Activated T-cell treated with anti-CD3 and anti-CD28 coated beads, Interleukin-2, amount 50 U/mL, for 4 hours (primary cell): Measurements from ENCODE around the gene SETD2. TPM values are rescaled to one million over a fixed set of nuclear protein-coding genes. Genes with fewer than 3 reads are reported as not detected.

Experiments used
- ATAC-seq, 2 donors: fragments of 200-7000 bp; cut with Tn5 transposase; one replicate each; pipeline ENCODE4 v1.10.0; 2021
- DNase-seq: peaks from one replicate; pipeline ENCODE4 v3.0.0-alpha.2; 2020
- H3K27me3 Mint-ChIP-seq: one replicate; pipeline ENCODE4 v1.8.0; 2021; ENCODE audit warnings: low read depth, mixed read lengths
- H3K36me3 Mint-ChIP-seq: one replicate; pipeline ENCODE4 v1.8.0; 2022; ENCODE audit warnings: mixed read lengths; ENCODE audit not compliant: insufficient read depth
- H3K4me1 Mint-ChIP-seq: one replicate; pipeline ENCODE4 v1.8.0; 2021; ENCODE audit warnings: low read depth, mixed read lengths
- H3K4me3 Mint-ChIP-seq: one replicate; pipeline ENCODE4 v1.8.0; 2021; ENCODE audit warnings: mild to moderate bottlenecking, moderate library complexity, mixed read lengths
- H3K9me3 Mint-ChIP-seq: one replicate; pipeline ENCODE4 v1.8.0; 2021; ENCODE audit warnings: mixed read lengths
- total RNA-seq, 3 donors: library from RNA; stranded (reverse); gene quantifications; one replicate each; pipeline ENCODE4 v1.2.1, GENCODE V29; 2021

The SETD2 gene
- total RNA-seq, 3 donors from 2014 or later = 28.6 to 31.9 (median 30.1) TPM

- no peaks in the 10 kb centered on the region for H3K9me3 Mint-ChIP-seq
- no peaks in the 10 kb centered on the region for H3K27me3 Mint-ChIP-seq
- ATAC-seq (no peak), DNase-seq (no peak)
- peaks cover 73% of the 10 kb centered on the region for H3K4me1 Mint-ChIP-seq
- peak overlapping the region; percentile 84 for H3K4me3 Mint-ChIP-seq
- H3K36me3 Mint-ChIP-seq = no peaks in the 10 kb centered on the region
These were observed 181.9 kb downstream of the SETD2 start for GRCh38 chr3:46981932-46982471.

GRCh38 chr3:46979958-46980497 lies 183.9 kb downstream of the SETD2 start:
- no peak for DNase-seq
- no peaks in the 10 kb centered on the region for H3K27me3 Mint-ChIP-seq
- H3K4me1 Mint-ChIP-seq = peaks cover 63% of the 10 kb centered on the region
- peak; percentile 11 to 14 for ATAC-seq
- peak overlapping the region; percentile 84 for H3K4me3 Mint-ChIP-seq
- peaks cover 3% of the 10 kb centered on the region for H3K36me3 Mint-ChIP-seq
- H3K9me3 Mint-ChIP-seq = no peaks in the 10 kb centered on the region

GRCh38 chr3:46978985-46979944 lies 184.6 kb downstream of the SETD2 start, which contains the start of gene NBEAL2:
Gene NBEAL2 (plus strand): TSS chr3:46979666. CDS start chr3:46979862, 196 bp downstream.
- H3K4me1 Mint-ChIP-seq = peaks cover 63% of the 10 kb centered on the region
- DNase-seq = peak; percentile 94
- no peaks in the 10 kb centered on the region for H3K9me3 Mint-ChIP-seq
- ATAC-seq = peak; percentile 85 to 86
- H3K27me3 Mint-ChIP-seq = no peaks in the 10 kb centered on the region
- peaks cover 10% of the 10 kb centered on the region for H3K36me3 Mint-ChIP-seq
- H3K4me3 Mint-ChIP-seq = peak within 1 kb of the TSS; percentile 85

- H3K36me3 Mint-ChIP-seq = peaks cover 15% of the 10 kb centered on the region
- peaks cover 64% of the 10 kb centered on the region for H3K4me1 Mint-ChIP-seq
- no peak for DNase-seq
- H3K4me3 Mint-ChIP-seq = peak overlapping the region; percentile 98
- H3K9me3 Mint-ChIP-seq = no peaks in the 10 kb centered on the region
- no peaks in the 10 kb centered on the region for H3K27me3 Mint-ChIP-seq
- ATAC-seq = no peak
These were observed 185.5 kb downstream of the SETD2 start for GRCh38 chr3:46978381-46978780.

- H3K4me1 Mint-ChIP-seq = peaks cover 64% of the 10 kb centered on the region
- no peaks in the 10 kb centered on the region for H3K9me3 Mint-ChIP-seq
- peak overlapping the region; percentile 98 for H3K4me3 Mint-ChIP-seq
- H3K27me3 Mint-ChIP-seq = no peaks in the 10 kb centered on the region
- no peak for DNase-seq
- peaks cover 16% of the 10 kb centered on the region for H3K36me3 Mint-ChIP-seq
- no peak for ATAC-seq
These were observed 186.1 kb downstream of the SETD2 start for GRCh38 chr3:46977811-46978195.

GRCh38 chr3:46976326-46977190 lies 187.4 kb downstream of the SETD2 start, which contains the start of gene CCDC12:
Gene CCDC12 (minus strand): TSS chr3:46976745. CDS start chr3:46976732, 13 bp downstream.
- ATAC-seq (peak; percentile 79 to 80), DNase-seq (peak; percentile 87)
- Mint-ChIP-seq H3K9me3 (no peaks in the 10 kb centered on the region), H3K4me3 (peak within 1 kb of the TSS; percentile 98), H3K36me3 (peaks cover 23% of the 10 kb centered on the region), H3K4me1 (peaks cover 68% of the 10 kb centered on the region), H3K27me3 (no peaks in the 10 kb centered on the region)

GRCh38 chr3:46974421-46975171 lies 189.3 kb downstream of the SETD2 start:
- Mint-ChIP-seq H3K9me3 (no peaks in the 10 kb centered on the region), H3K36me3 (peaks cover 26% of the 10 kb centered on the region), H3K4me1 (peaks cover 77% of the 10 kb centered on the region), H3K4me3 (peak overlapping the region; percentile 98), H3K27me3 (no peaks in the 10 kb centered on the region)
- no peak for ATAC-seq
- no peak for DNase-seq

GRCh38 chr3:46972396-46972795 lies 191.5 kb downstream of the SETD2 start:
- Mint-ChIP-seq H3K4me1 (peaks cover 83% of the 10 kb centered on the region), H3K27me3 (no peaks in the 10 kb centered on the region), H3K4me3 (peak overlapping the region; percentile 65), H3K9me3 (no peaks in the 10 kb centered on the region), H3K36me3 (peaks cover 33% of the 10 kb centered on the region)
- ATAC-seq (no peak), DNase-seq (no peak)

- Mint-ChIP-seq H3K4me1 (peaks cover 84% of the 10 kb centered on the region), H3K9me3 (no peaks in the 10 kb centered on the region), H3K27me3 (no peaks in the 10 kb centered on the region), H3K36me3 (peaks cover 33% of the 10 kb centered on the region), H3K4me3 (peak overlapping the region; percentile 54)
- DNase-seq (no peak), ATAC-seq (no peak)
These were observed 192.2 kb downstream of the SETD2 start for GRCh38 chr3:46971742-46972141.

- Mint-ChIP-seq H3K9me3 (no peaks in the 10 kb centered on the region), H3K4me1 (peaks cover 84% of the 10 kb centered on the region), H3K4me3 (peak overlapping the region; percentile 54), H3K27me3 (no peaks in the 10 kb centered on the region), H3K36me3 (peaks cover 32% of the 10 kb centered on the region)
- DNase-seq = no peak
- ATAC-seq = no peak
These were observed 192.8 kb downstream of the SETD2 start for GRCh38 chr3:46971151-46971550.

- H3K36me3 Mint-ChIP-seq = peaks cover 32% of the 10 kb centered on the region
- DNase-seq (no peak), ATAC-seq (no peak)
- peaks cover 87% of the 10 kb centered on the region for H3K4me1 Mint-ChIP-seq
- H3K27me3 Mint-ChIP-seq = no peaks in the 10 kb centered on the region
- no peak overlapping the region for H3K4me3 Mint-ChIP-seq
- no peaks in the 10 kb centered on the region for H3K9me3 Mint-ChIP-seq
These were observed 193.4 kb downstream of the SETD2 start for GRCh38 chr3:46970391-46971091.

- DNase-seq (no peak), ATAC-seq (no peak)
- H3K27me3 Mint-ChIP-seq = no peaks in the 10 kb centered on the region
- no peaks in the 10 kb centered on the region for H3K9me3 Mint-ChIP-seq
- peaks cover 81% of the 10 kb centered on the region for H3K4me1 Mint-ChIP-seq
- peaks cover 23% of the 10 kb centered on the region for H3K36me3 Mint-ChIP-seq
- no peak overlapping the region for H3K4me3 Mint-ChIP-seq
These were observed 195.0 kb downstream of the SETD2 start for GRCh38 chr3:46968783-46969428.
